T-helper 1 cell treated with Interleukin-12 subunit alpha and Interleukin-12 subunit beta and Interleukin-4 antibody, amounts not matched to agents 30 μg/mL and 1 μg/mL, for 36 hours (primary cell): ENCODE data around the gene METTL15.
"Not testable (repeated sequence)": the region's sequence is repeated elsewhere in the genome, so short reads cannot be mapped to it uniquely, and the experiment has no call there.

Experiments used
- H3K27ac Mint-ChIP-seq: one replicate; pipeline ENCODE4 v1.8.0; 2021; ENCODE audit warnings: mild to moderate bottlenecking, mixed read lengths
- H3K27me3 Mint-ChIP-seq: one replicate; pipeline ENCODE4 v1.8.0; 2021; ENCODE audit warnings: low read depth, mixed read lengths
- H3K36me3 Mint-ChIP-seq: one replicate; pipeline ENCODE4 v1.8.0; 2021; ENCODE audit warnings: low read depth, mixed read lengths
- H3K4me1 Mint-ChIP-seq: one replicate; pipeline ENCODE4 v1.8.0; 2021; ENCODE audit warnings: low read depth, mixed read lengths
- H3K4me3 Mint-ChIP-seq: one replicate; pipeline ENCODE4 v1.8.0; 2021; ENCODE audit warnings: mild to moderate bottlenecking, moderate library complexity, mixed read lengths
- H3K9me3 Mint-ChIP-seq: one replicate; pipeline ENCODE4 v1.8.0; 2021; ENCODE audit warnings: mixed read lengths

The METTL15 gene

DNA sequence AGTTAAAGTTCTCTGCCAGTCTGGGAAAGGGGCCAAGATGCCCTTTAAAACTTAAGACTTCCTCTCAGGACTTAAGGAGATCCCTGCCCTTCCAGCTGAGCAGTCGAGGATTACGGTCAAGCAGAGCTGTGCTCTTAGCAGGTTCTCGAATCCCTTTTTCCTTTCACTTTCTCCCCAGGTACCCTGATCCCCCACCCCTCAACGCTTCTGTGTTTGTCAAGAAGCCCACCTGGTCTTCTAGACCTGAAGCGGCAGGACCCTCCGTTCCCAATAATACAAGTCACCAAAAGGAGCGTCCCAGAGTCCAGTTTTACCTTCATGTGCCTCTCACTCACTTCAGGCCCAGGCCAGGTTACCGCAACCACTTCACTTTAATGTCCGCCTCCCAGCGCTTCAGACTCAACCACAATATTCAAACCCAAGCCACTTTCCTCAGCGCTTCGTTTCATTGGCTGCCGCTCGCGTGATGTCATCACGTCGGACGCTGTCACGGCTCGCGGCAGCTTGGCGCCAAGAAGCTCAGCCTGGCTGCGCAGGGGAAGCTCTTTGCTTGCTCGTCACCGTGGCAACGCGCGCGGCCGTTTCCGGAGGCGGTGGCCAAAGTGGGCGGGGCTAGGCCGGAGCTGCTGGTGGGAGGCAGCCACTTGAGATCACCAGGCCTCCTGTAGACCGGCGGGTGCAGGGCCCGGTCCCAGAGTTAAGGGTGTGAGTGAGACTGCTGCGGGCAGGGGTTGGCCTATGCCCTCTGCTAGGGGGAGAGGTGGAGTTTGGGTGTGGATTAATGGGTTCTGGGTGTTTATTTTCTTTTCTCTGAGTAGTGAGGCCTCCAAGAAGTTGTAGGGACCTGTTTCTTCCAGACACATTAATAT is at the start of gene METTL15, which contains the start of gene KIF18A:
Gene METTL15 (plus strand): TSS at position 639 of the 869 bp plus-strand sequence. CDS start 4,947 bp downstream, outside the sequence.
Gene KIF18A (minus strand): TSS at position 407 of the 869 bp plus-strand sequence. CDS start 10,209 bp downstream, outside the sequence.
- peak within 1 kb of the TSS; percentile 98 for H3K4me3 Mint-ChIP-seq
- H3K4me1 Mint-ChIP-seq = peaks cover 54% of the 10 kb centered on the region
- peaks cover 3% of the 10 kb centered on the region for H3K36me3 Mint-ChIP-seq
- H3K27me3 Mint-ChIP-seq = no peaks in the 10 kb centered on the region
- H3K27ac Mint-ChIP-seq = peak within 1 kb of the TSS; percentile 99
- H3K9me3 Mint-ChIP-seq = no peaks in the 10 kb centered on the region

DNA sequence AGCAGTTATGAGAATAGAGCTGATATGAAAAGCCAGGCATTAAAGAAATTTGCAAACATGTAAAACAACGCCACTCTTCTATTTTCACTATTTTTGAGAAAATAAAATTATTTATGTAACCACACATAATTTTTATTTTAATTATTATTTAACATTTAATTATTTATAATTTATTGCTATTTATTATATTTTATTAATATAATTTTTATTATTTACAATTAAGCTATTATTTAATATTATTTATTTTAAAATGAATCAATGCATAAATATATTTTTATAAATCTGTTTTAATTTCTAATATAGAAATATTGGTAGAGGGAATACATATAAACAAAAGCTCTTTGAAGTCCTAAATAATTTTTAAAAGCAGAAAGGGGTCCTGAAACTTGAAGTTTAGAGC is 36.9 kb upstream of the METTL15 start:
- peaks cover 29% of the 10 kb centered on the region for H3K36me3 Mint-ChIP-seq
- H3K9me3 Mint-ChIP-seq = no peaks in the 10 kb centered on the region
- H3K27me3 Mint-ChIP-seq = no peaks in the 10 kb centered on the region
- H3K4me1 Mint-ChIP-seq = peaks cover 2% of the 10 kb centered on the region
- no peak overlapping the region for H3K27ac Mint-ChIP-seq
- H3K4me3 Mint-ChIP-seq = no peak overlapping the region

- Mint-ChIP-seq H3K36me3 (peaks cover 33% of the 10 kb centered on the region), H3K9me3 (no peaks in the 10 kb centered on the region)
Observed at GRCh38 chr11:28072321-28072720, 35.9 kb upstream of the METTL15 start.

DNA sequence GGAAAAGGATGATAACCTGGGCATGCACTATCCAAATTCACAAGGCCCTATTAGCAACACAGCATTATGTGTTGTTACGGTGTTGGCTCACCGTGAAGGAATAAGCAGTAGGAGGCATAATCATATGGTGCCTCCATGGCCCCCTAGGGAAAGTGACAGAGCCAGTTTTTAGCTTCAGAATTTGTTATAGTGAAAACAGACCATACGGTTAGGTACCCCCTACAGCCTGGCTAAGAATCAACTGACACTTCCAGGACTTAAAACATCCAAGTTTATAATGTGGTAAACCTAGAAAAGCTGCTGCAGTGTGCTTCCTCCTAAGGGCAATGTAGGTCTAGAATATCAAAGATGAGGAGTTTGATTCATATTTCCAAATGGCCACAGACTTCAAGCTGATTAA is 30.7 kb upstream of the METTL15 start:
- peaks cover 29% of the 10 kb centered on the region for H3K36me3 Mint-ChIP-seq
- H3K4me3 Mint-ChIP-seq = no peak overlapping the region
- H3K9me3 Mint-ChIP-seq = no peaks in the 10 kb centered on the region
- H3K27me3 Mint-ChIP-seq = no peaks in the 10 kb centered on the region
- peaks cover 4% of the 10 kb centered on the region for H3K4me1 Mint-ChIP-seq
- H3K27ac Mint-ChIP-seq = no peak overlapping the region

More at GRCh38 chr11:28072321-28072720, 35.9 kb upstream of the METTL15 start:
- Mint-ChIP-seq H3K4me3 (no peak overlapping the region), H3K27ac (no peak overlapping the region), H3K4me1 (peaks cover 2% of the 10 kb centered on the region), H3K27me3 (no peaks in the 10 kb centered on the region)

DNA sequence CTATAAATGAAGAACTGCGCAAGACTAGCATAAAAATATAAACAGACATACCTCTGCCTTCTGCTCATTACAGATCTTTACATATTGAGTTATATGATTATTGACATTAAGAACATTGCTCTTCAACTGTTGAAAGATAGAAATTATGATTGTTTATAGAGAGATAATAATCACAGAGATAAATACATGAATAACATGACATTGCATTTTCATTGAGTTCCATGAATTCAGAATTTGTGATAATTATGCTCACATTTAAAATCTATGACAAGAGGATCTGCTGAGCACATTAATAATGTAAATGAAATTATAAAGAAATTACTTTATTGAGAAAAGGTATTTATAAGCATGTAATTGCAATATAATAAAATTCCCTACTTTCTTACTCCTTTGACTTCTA is 25.1 kb upstream of the METTL15 start:
- no peak overlapping the region for H3K4me3 Mint-ChIP-seq
- H3K27ac Mint-ChIP-seq = no peak overlapping the region
- no peaks in the 10 kb centered on the region for H3K9me3 Mint-ChIP-seq
- peaks cover 5% of the 10 kb centered on the region for H3K4me1 Mint-ChIP-seq
- no peaks in the 10 kb centered on the region for H3K27me3 Mint-ChIP-seq
- H3K36me3 Mint-ChIP-seq = peaks cover 16% of the 10 kb centered on the region

DNA sequence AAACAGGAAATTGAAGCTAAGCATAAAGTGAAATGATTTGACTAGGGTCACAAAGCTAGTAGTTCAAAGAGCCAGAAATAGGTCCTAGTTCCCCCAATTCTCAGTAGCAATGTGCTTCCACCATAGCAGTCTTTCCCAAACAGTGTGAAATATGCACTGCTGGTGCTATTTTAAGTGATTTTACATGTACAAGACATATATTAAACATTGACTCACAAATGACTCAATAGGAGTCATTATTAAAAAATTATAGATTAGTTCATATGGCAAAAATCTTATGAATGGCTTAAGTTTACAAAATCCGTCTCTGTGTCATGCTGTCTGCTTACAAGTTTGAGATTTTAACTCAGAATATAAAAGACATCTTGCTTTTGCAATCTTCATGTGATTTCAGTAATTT is 21.6 kb upstream of the METTL15 start:
- H3K9me3 Mint-ChIP-seq = no peaks in the 10 kb centered on the region
- H3K4me1 Mint-ChIP-seq = peaks cover 2% of the 10 kb centered on the region
- H3K4me3 Mint-ChIP-seq = no peak overlapping the region
- peaks cover 13% of the 10 kb centered on the region for H3K36me3 Mint-ChIP-seq
- H3K27ac Mint-ChIP-seq = no peak overlapping the region
- H3K27me3 Mint-ChIP-seq = no peaks in the 10 kb centered on the region

GRCh38 chr11:28087192-28087591 is 21.0 kb upstream of the METTL15 start:
- H3K36me3 Mint-ChIP-seq, H3K9me3 Mint-ChIP-seq, H3K27ac Mint-ChIP-seq, H3K27me3 Mint-ChIP-seq, H3K4me1 Mint-ChIP-seq, H3K4me3 Mint-ChIP-seq: not testable (repeated sequence)

- H3K27me3 Mint-ChIP-seq, H3K4me1 Mint-ChIP-seq, H3K9me3 Mint-ChIP-seq, H3K27ac Mint-ChIP-seq, H3K4me3 Mint-ChIP-seq, H3K36me3 Mint-ChIP-seq: not testable (repeated sequence)
Observed at GRCh38 chr11:28087693-28088092, 20.5 kb upstream of the METTL15 start.

GRCh38 chr11:28089378-28089777 is 18.8 kb upstream of the METTL15 start:
- Mint-ChIP-seq H3K4me3 (no peak overlapping the region), H3K4me1 (peaks cover 5% of the 10 kb centered on the region), H3K36me3 (peaks cover 10% of the 10 kb centered on the region), H3K27ac (no peak overlapping the region), H3K27me3 (no peaks in the 10 kb centered on the region), H3K9me3 (no peaks in the 10 kb centered on the region)

DNA sequence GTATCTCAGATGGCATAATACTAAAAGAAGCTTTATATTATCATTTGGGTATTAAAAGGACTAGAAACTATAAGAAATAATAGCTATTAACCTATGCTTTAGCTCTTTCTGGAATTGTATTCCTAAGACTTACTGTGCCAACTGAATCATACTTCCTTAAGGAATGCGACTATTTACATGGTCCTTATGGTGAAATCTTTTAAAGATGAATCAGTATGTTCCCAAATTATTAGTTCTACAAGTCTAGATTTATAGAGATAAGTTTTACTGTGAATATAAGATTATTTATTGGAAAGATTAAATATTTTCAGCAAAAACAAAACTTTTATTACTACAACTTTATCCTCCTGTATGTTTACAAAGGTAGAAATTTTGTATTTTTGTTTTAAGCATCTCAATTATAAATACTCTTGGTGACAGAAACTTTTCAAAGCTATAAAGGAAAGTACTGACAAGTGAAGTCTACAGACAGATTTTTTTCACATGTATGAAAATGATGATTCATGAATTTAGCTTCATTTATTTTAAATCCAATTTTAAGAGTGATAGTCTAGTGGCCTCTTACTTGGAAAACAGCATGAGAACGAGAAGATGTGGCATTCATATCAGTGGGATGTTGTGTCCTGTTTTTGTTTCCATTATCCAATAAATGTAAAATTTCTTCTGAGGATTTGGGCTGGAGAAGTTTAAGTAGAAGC is 18.0 kb upstream of the METTL15 start:
- Mint-ChIP-seq H3K27me3 (no peaks in the 10 kb centered on the region), H3K27ac (no peak overlapping the region)

GRCh38 chr11:28092786-28093185 is 15.4 kb upstream of the METTL15 start:
- Mint-ChIP-seq H3K9me3 (no peaks in the 10 kb centered on the region), H3K36me3 (peaks cover 18% of the 10 kb centered on the region), H3K4me3 (no peak overlapping the region), H3K4me1 (peaks cover 11% of the 10 kb centered on the region), H3K27ac (no peak overlapping the region), H3K27me3 (no peaks in the 10 kb centered on the region)

More for the DNA sequence above, 18.0 kb upstream of the METTL15 start:
- Mint-ChIP-seq H3K4me1 (peaks cover 7% of the 10 kb centered on the region), H3K4me3 (no peak overlapping the region), H3K9me3 (no peaks in the 10 kb centered on the region), H3K36me3 (peaks cover 15% of the 10 kb centered on the region)

DNA sequence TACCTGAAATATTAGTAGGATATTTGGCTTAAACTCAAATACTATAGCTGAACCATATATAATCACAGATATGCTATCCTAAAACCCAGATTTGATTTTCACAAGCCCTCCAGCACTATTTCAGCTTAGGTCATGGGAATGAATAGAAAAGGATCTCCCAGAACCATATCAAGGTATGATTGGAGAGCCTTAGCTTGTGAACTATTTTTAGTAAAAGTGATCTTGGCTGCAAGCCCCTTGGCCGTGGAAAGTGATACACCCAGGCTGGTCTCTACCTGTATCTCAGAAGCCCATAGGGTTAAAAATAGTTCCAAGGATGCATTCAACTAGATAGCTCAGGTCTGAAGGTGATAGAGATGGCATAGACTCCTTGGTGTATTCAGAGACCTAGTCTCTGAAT is 9.9 kb upstream of the METTL15 start:
- Mint-ChIP-seq H3K9me3 (no peaks in the 10 kb centered on the region), H3K27ac (no peak overlapping the region), H3K27me3 (no peaks in the 10 kb centered on the region), H3K4me1 (peaks cover 21% of the 10 kb centered on the region), H3K4me3 (no peak overlapping the region), H3K36me3 (peaks cover 17% of the 10 kb centered on the region)

DNA sequence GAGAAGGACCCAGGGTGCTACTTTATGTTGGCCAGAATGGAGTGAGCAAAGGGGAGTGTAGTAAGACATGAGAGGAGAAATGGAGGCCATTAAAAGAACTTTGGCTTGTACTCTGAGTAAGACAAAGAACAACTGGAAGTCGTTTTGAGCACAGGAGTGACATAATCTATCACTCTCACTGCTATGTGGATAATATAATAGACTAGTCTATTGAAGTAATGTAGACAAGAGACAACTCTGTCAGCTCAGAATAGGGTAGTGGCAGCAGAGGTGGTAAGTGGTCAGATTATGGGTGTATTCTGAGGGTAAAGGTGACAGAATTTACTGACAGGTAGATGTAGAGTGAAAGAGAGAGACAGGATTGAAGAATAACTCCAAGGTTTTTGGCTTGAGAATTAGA is 8.5 kb upstream of the METTL15 start:
- H3K27me3 Mint-ChIP-seq = no peaks in the 10 kb centered on the region
- H3K27ac Mint-ChIP-seq = no peak overlapping the region
- peaks cover 26% of the 10 kb centered on the region for H3K4me1 Mint-ChIP-seq
- H3K36me3 Mint-ChIP-seq = peaks cover 17% of the 10 kb centered on the region
- H3K9me3 Mint-ChIP-seq = no peaks in the 10 kb centered on the region
- no peak overlapping the region for H3K4me3 Mint-ChIP-seq

DNA sequence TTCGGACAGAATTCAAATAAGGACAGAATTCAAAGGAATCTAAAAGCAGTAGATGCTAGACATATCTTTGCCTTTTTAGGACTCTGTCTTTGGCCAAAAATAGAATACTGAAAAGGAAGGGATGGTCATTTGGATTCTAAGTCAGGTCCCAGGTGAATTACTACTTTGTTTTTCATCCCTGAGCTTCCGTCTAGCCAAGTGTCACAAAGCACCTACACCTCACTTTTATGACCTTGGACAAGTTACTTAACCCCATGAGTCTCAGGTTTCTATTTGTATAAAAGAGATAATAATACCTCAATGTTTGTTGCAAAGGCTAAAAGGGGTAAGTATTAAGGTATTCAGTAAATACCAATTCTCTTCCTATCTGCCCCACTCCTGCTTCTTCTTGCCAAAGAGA is 7.5 kb upstream of the METTL15 start:
- H3K27ac Mint-ChIP-seq = no peak overlapping the region
- no peak overlapping the region for H3K4me3 Mint-ChIP-seq

GRCh38 chr11:28102300-28102699 is 5.9 kb upstream of the METTL15 start:
- H3K4me3 Mint-ChIP-seq, H3K36me3 Mint-ChIP-seq, H3K9me3 Mint-ChIP-seq, H3K27ac Mint-ChIP-seq, H3K27me3 Mint-ChIP-seq: not testable (repeated sequence)
- peaks cover 27% of the 10 kb centered on the region for H3K4me1 Mint-ChIP-seq

More for the DNA sequence above, 7.5 kb upstream of the METTL15 start:
- Mint-ChIP-seq H3K4me1 (peaks cover 24% of the 10 kb centered on the region), H3K27me3 (no peaks in the 10 kb centered on the region), H3K36me3 (peaks cover 8% of the 10 kb centered on the region), H3K9me3 (no peaks in the 10 kb centered on the region)
